ENCODE results near the gene TP53BP1.
A peak's percentile ranks its signal among the peaks of the same experiment; 100 is the strongest.
"Not testable (repeated sequence)": the region's sequence is repeated elsewhere in the genome, so short reads cannot be mapped to it uniquely, and the experiment has no call there.

Gene TP53BP1

DNA sequence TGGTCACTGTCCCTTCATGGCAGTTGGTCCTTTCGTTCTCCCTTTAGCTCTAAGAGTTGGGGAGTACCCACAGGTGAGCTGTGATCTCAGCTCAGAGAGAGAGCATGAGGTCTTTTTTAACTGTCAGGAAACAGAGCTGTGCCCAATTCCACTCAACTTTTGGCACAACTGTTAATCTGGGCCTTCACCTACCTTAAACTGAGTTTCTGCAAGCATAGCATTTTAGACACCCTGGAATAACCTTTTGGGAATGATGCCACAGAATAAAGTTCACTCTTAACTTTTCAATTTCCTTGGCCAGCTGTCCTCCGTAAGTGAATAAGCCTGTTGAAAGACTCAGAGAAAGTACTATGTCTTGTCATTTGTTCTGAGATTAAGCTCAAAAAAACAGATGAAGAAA, 86.1 kb downstream of the TP53BP1 start:
- DNase-seq: no peak

- no peak for DNase-seq
These were observed 86.8 kb downstream of the TP53BP1 start for GRCh38 chr15:43406189-43406588.

DNA sequence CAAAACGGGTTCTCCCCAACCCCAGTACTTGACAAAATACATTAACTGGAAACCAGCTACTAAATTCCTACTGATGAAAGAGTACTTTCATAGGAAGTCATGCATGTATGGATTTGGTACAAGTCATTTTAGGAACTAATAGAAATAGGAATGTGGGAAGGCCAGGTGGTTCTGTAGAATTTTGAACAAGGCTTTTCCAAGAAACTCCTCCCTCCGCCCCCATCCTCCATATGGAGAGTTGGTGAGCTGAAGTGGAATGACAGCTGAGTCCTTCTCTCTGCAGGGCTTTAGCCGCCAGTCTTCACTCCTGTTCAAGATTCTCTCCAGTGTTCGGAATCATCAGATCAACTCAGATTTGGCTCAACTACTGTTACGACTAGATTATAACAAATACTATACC, 88.8 kb downstream of the TP53BP1 start:
- DNase-seq: no peak

DNA sequence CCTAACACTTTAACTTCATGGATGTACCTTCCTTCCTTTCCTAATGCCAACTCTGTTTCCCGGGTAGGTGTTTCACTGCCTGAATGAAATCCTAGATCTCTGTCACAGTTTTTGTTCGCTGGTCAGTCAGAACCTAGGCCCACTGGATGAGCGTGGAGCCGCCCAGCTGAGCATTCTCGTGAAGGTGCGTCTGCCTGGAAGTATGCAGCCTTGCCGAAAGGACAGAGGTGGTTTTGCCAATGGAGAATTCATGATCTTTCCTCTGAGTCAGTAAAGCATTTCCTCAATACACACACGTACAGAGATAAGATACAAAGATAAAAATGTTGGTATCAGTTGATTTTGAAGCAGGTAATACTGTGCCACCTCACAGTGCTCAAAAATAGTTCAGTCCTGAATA, 89.3 kb downstream of the TP53BP1 start:
- no peak for DNase-seq

- DNase-seq: no peak
These were observed 90.7 kb downstream of the TP53BP1 start for GRCh38 chr15:43402255-43402654.

- DNase-seq: not testable (repeated sequence)
These were observed 99.4 kb downstream of the TP53BP1 start for GRCh38 chr15:43393592-43393991.

GRCh38 chr15:43390723-43391122, 102.2 kb downstream of the TP53BP1 start:
- no peak for DNase-seq

GRCh38 chr15:43383070-43383469, 109.9 kb downstream of the TP53BP1 start:
- no peak for DNase-seq

DNA sequence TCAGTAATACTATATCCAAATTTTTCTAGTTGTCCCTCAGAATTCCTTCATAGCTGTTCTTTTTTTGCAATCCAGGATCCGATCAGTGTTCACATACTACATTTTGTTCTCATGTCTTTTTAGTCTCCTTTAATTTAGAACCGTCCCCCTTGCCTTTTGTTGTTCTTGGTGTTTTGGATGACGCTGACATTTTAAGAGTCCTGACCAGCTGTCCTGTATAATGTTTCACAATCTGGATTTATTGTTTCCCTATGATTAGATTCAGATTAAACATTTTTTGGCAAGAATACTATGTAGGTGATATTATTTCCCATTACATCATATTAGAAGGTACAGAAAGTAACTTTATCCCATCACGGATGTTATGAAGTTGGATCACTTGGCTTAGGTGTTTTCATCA, 110.6 kb downstream of the TP53BP1 start:
- DNase-seq: no peak

GRCh38 chr15:43378601-43379000, 114.4 kb downstream of the TP53BP1 start:
- DNase-seq: no peak

GRCh38 chr15:43376017-43376705, 116.8 kb downstream of the TP53BP1 start:
- DNase-seq: no peak

DNA sequence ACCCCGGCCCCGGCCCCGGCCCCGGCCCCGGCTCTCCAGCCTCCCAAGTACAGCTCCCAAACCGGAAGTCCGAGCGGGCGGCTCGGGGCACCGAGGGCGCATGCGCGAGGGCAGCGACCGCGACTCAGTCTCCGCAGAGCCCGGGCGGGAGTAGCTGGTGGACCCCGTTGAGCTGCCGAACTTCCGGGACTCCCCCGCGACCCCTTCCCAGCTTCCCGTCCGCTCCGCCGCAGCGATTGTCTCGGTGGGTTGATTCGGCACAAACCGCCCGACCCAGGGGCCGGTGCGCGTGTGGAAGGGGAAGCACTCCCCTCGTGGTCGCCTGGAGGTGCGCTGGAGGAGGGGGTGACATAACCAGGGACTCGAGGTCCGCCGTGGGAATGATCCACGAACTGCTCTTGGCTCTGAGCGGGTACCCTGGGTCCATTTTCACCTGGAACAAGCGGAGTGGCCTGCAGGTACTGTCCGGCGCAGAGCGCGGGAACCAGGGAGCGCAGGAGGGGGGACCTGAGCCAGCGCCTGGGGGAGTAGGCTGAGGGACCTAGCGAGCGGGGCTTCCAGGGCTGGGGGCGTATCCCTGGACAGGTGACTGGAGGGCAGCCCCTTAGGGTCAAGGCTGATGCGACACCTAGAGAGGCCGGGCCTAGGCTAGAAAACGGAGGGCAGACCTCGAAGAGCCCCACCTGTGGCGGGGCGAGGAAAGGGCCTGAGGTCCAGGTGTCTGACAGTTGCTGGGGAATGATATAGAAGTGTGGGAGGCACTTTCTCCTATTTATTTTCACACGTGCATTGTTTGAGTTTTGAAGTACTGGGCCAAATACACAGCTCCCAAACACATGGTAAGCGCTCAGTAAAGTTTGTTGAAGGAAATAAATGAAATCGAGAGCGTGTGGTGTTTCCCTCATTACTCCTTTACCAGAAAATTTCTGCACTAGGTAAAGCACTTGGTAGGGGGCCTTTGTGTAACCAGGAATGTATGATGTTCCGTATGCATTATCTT, 121.7 kb downstream of the TP53BP1 start, which contains the start of the genes TUBGCP4 and ZSCAN29:
TSS of gene TUBGCP4 (plus strand) at position 127 of the 1,000 bp plus-strand sequence. CDS start at position 381, 254 bp downstream.
TSS of gene ZSCAN29 (minus strand) at position 69 of the 1,000 bp plus-strand sequence. CDS start 1,130 bp downstream, outside the sequence.
- DNase-seq: peak; percentile 62

GRCh38 chr15:43370310-43370974, 122.5 kb downstream of the TP53BP1 start:
- DNase-seq: peak; percentile 8

DNA sequence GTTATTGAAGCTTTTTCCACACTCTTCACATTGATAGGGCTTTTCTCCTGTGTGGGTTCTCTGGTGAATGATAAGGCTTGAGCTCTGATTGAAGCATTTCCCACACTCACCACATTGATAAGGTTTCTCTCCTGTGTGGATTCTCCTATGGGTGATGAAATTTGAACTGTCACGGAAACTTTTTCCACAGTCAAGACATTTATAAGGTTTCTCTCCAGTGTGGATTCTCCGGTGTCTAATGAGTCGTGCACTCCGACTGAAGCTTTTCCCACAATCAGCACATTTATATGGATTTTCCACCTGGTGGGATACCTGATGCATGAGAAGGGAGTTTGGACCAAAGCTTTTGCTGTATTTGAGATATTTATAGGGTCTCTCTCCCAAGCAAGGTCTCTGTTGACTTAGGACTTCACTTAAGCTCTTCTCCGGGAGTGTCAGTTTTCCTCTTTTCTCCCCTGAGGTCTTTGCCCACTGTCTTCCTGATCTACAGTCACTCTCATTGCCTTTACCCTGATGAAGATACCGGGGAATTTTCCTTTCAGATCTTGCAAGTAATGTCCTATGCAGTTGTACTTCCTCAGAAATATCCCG, 131.5 kb downstream of the TP53BP1 start:
- DNase-seq: no peak

DNA sequence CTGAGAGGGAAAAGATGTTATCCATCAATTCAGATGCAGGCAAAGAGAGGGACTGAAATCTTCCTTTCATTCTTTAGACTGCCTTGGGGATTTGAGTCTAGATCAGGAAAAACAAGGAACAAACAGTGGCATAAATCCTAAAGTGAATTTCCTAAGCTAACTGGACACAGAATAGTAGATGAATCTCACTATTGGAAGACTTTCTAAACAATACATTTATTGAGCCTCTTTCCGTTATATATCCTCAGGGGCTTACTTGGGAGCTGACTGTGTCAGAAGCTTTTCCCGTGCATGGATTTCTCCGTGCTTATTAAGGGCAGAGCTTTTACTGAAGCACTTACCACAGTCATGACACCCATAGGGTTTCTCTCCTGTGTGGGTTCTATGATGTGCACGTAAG, 132.1 kb downstream of the TP53BP1 start:
- no peak for DNase-seq
